Thymus (tissue), 11 donors: ENCODE measurements around the gene LYZL1. TPM values are rescaled to one million over a fixed set of nuclear protein-coding genes. Genes with fewer than 3 reads are reported as not detected.
"Not testable (repeated sequence)": the region's sequence is repeated elsewhere in the genome, so short reads cannot be mapped to it uniquely, and the experiment has no call there.

ENCODE experiments used
- DNase-seq, 9 donors: peaks; one replicate each; pipeline ENCODE4 v3.0.0-alpha.2; 2013; ENCODE audit warnings: low spot score in 9 of 9, low read depth in 6 of 9, missing footprints in 1 of 9
- H3K27ac ChIP-seq, 2 donors: one replicate each; pipeline ENCODE4 v1.5.1; 2013; ENCODE audit warnings: control low read depth in 1 of 2, low read depth in 1 of 2, low read length in 1 of 2, mild to moderate bottlenecking in 1 of 2, moderate library complexity in 1 of 2
- H3K27me3 ChIP-seq, 2 donors: one replicate each; pipeline ENCODE4 v1.5.1; 2013; ENCODE audit warnings: low read length in 1 of 2; ENCODE audit not compliant: control insufficient read depth in 2 of 2, insufficient read depth in 1 of 2
- H3K36me3 ChIP-seq, 2 donors: one replicate each; pipeline ENCODE4 v1.5.1; 2013; ENCODE audit warnings: low read length in 1 of 2, mild to moderate bottlenecking in 1 of 2, moderate library complexity in 1 of 2; ENCODE audit not compliant: control insufficient read depth in 2 of 2, insufficient read depth in 2 of 2
- H3K4me1 ChIP-seq, 2 donors: one replicate each; pipeline ENCODE4 v1.5.1; 2013; ENCODE audit warnings: low read length in 2 of 2; ENCODE audit not compliant: control insufficient read depth in 2 of 2, insufficient read depth in 2 of 2
- H3K4me3 ChIP-seq, 2 donors: one replicate each; pipeline ENCODE4 v1.5.1; 2013; ENCODE audit warnings: low read length in 2 of 2, control low read depth in 1 of 2, mild to moderate bottlenecking in 1 of 2
- H3K9me3 ChIP-seq, 2 donors: one replicate each; pipeline ENCODE4 v1.5.1; 2013; ENCODE audit warnings: low read length in 1 of 2, mild to moderate bottlenecking in 1 of 2; ENCODE audit not compliant: control insufficient read depth in 2 of 2, insufficient read depth in 1 of 2
- WGBS: extraction: QIAGEN DNeasy Blood & Tissue Kit; methylation state at CpG from one replicate; pipeline ENCODE4 v1.1.7; 2013; 5-methylcytosine and 5-hydroxymethylcytosine counted together
- polyA plus RNA-seq: library from polyadenylated mRNA; stranded (reverse); fragments of 200-250 nt; gene quantifications from one replicate; pipeline ENCODE4 v1.2.3, GENCODE V29; 2013
- total RNA-seq: library from RNA; stranded (reverse); fragments of 120-200 nt; gene quantifications from one replicate; pipeline ENCODE4 v1.2.4, GENCODE V29; 2013
- donor health status: healthy.

The LYZL1 gene
- total and polyA plus RNA-seq, 2 donors: not detected

DNA sequence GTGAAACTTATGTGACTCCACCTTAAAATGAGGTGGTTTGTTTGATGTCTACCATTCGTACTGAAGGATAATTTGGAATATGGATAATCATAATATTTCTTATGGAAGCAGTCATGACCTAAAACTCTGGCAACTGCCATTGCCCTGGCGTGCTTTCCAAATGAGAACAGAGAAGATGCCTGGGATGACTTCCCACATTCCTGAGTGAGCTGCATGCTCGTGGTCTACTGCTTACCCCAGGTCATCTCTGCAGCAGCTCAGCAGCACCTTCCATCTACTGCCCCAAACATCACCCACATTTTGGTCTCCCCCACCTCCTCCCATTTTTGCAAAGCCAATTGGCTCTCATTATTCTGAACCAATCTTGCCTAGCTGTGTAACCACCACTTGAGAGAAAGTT is 40.1 kb downstream of the LYZL1 start:
- Histone ChIP-seq H3K36me3 (no peaks in the 10 kb centered on the region), H3K4me1 (no peaks in the 10 kb centered on the region), H3K27me3 (no peaks in the 10 kb centered on the region), H3K27ac (no peak overlapping the region), H3K9me3 (no peaks in the 10 kb centered on the region), H3K4me3 (no peak overlapping the region)
- 93% methylated on average over 3 of the region's 3 CpGs for WGBS
- DNase-seq: no peak

DNA sequence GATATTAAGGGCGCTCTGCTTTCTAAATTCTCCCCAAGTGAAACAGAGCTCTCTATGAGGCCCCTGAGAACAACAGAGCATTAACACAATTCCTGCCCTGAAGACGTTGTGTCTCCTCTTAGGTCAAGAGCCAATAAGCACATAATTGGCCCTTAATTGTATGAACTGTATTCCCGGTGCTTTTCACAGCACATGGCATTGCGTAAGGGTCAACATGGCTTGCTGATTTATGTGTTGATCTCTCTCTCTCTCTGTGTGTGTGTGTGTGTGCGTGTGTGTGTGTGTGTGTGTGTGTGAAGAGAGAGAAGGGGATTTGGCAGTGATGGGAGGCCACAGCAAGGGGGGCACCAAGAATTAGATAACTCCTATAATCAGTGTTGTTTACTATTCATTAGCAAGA is 40.5 kb downstream of the LYZL1 start:
- no peak for DNase-seq
- no peaks in the 10 kb centered on the region for H3K9me3 ChIP-seq
- WGBS: 93% methylated on average over 5 of the region's 5 CpGs
- H3K4me1 ChIP-seq: no peaks in the 10 kb centered on the region
- no peak overlapping the region for H3K27ac ChIP-seq
- H3K27me3 ChIP-seq: no peaks in the 10 kb centered on the region
- no peak overlapping the region for H3K4me3 ChIP-seq
- no peaks in the 10 kb centered on the region for H3K36me3 ChIP-seq

DNA sequence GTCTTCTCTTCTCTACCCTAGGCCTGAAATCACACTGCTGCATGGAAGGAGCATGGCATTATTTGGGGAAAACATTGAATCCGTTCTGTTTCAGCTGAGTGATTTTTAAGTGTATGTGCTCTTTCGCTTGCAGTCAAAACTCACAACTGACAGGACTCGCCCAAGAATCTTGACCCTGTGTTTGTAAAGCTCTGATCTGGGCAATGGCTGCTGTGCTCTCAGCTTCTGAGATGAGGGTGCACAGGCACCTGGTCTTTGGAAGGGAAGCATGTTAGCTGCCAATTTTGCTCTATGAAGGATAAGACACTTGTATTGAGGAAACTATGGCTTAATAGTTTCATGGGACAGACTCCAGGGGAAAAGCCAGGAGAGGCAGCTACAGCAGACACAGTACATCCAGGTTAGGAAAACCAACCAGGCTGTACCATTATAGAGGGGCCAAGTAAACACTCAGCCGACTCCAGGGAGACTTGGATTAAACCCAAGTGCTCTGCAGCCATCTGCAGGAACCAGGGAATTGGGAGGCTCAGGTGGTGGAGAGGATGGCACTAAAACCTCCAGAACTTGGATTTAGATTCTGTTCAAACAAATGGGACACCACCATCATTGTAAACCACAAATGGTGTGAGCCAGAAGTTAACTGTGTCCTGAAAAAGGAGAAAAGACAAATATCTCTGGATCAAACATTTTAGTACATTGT is 43.3 kb downstream of the LYZL1 start:
- no peaks in the 10 kb centered on the region for H3K4me1 ChIP-seq
- H3K9me3 ChIP-seq: peaks cover 0 to 3% of the 10 kb centered on the region in 2 donors
- no peak overlapping the region for H3K4me3 ChIP-seq
- H3K27ac ChIP-seq: no peak overlapping the region
- DNase-seq: no peak
- no peaks in the 10 kb centered on the region for H3K36me3 ChIP-seq
- no peaks in the 10 kb centered on the region for H3K27me3 ChIP-seq
- WGBS: 94% methylated on average over 4 of the region's 4 CpGs

DNA sequence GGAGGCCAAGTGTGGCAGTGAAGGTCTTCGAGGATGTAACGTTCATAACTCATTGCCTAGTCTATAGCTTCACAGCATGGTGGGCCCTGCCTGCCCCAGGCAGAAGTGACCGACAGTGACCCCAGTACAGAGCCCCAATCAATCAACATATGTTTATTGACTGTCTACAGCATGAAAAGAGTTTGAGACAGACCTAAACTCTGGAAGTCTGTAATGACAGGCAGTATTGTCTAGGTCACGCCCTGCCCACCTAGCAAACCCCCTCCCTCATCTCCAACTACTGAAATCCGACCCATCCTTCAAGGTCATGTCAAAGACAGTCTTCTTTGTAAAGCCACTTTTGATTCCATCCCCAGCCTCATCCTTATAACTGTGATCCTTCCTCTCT is 43.9 kb downstream of the LYZL1 start:
- no peak for DNase-seq
- H3K4me3 ChIP-seq: no peak overlapping the region
- no peaks in the 10 kb centered on the region for H3K36me3 ChIP-seq
- no peaks in the 10 kb centered on the region for H3K27me3 ChIP-seq
- no peak overlapping the region for H3K27ac ChIP-seq
- 73% methylated on average over 5 of the region's 5 CpGs for WGBS
- H3K4me1 ChIP-seq: no peaks in the 10 kb centered on the region
- H3K9me3 ChIP-seq: peaks cover 0 to 3% of the 10 kb centered on the region in 2 donors

DNA sequence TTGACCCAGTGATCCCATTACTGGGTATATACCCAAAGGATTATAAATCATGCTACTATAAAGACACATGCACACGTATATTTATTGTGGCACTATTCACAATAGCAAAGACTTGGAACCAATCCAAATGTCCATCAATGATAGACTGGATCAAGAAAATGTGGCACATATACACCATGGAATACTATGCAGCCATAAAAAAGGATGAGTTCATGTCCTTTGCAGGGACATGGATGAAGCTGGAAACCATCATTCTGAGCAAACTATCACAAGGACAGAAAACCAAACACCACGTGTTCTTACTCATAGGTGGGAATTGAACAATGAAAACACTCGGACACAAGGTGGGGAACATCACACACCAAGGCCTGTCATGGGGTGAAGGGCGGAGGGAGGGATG is 48.7 kb downstream of the LYZL1 start:
- H3K27me3 ChIP-seq, DNase-seq, H3K9me3 ChIP-seq, H3K27ac ChIP-seq, H3K4me1 ChIP-seq, H3K4me3 ChIP-seq, H3K36me3 ChIP-seq: not testable (repeated sequence)
- 95% methylated on average over 4 of the region's 4 CpGs for WGBS

DNA sequence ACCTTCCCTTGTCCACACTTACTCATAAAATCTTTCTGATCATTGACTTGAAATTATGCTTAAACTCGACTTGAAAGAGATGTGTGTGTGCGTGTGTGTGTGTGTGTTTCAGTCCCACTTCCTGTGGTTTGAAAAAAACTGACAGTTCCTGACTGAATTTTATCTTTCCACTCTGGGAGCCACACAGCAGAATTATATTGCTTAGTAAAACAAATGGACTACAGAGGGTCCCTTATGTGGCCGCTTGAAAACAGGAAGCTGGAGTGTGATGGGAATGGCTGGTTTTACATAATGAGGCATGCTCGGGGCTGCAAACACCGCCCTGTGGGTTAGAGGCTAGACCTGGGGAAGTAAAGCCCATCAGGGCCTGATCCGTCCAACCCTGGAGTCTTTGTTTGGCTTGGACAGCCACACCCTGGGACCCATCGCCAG is 54.8 kb downstream of the LYZL1 start:
- H3K4me3 ChIP-seq: no peak overlapping the region
- WGBS: 32% methylated on average over 7 of the region's 7 CpGs
- no peaks in the 10 kb centered on the region for H3K36me3 ChIP-seq
- H3K9me3 ChIP-seq: no peaks in the 10 kb centered on the region
- H3K4me1 ChIP-seq: peaks cover 0 to 4% of the 10 kb centered on the region in 2 donors
- DNase-seq: peak in 3 of 9 donors; percentile 1 to 24 (median 4)
- no peaks in the 10 kb centered on the region for H3K27me3 ChIP-seq
- H3K27ac ChIP-seq: no peak overlapping the region

DNA sequence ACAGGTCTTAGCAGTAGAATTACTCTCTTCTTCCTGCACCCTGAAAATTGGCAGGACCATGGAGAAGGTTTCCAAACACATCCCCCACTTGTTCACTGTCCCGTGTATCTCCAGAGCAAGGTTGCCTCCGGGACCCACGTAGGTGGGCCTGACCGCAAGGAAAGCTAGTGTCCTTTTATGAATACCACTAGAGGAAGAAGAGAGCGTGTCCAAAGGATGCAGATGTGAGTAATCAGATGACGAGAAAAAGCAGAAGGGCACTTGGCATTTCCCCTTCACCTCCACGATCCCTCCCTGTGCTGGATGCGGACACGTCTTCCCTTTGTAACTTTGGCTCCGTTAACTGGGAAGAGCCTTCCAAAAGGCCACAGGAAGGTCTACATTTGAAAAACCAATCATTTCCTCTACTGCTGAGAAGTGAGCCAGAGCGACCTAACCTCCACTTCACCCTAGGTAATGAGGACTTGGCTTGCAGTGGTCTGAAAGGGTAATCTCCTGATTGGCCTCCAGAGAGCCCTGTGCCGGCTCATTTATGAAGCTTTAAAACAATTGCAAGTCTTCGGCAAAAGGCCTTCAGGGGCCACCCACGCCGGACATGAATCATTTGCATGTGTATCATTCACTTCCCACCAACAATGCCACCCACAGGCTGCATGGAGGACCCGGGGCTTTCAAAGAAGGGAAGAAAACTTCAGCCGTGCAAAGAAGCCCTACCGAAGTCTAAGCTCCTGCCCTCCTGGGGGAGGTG is 55.4 kb downstream of the LYZL1 start:
- H3K4me1 ChIP-seq: peaks cover 0 to 4% of the 10 kb centered on the region in 2 donors
- DNase-seq: no peak
- H3K27ac ChIP-seq: no peak overlapping the region
- no peak overlapping the region for H3K4me3 ChIP-seq
- no peaks in the 10 kb centered on the region for H3K36me3 ChIP-seq
- no peaks in the 10 kb centered on the region for H3K27me3 ChIP-seq
- WGBS: 74% methylated on average over 18 of the region's 18 CpGs
- no peaks in the 10 kb centered on the region for H3K9me3 ChIP-seq

DNA sequence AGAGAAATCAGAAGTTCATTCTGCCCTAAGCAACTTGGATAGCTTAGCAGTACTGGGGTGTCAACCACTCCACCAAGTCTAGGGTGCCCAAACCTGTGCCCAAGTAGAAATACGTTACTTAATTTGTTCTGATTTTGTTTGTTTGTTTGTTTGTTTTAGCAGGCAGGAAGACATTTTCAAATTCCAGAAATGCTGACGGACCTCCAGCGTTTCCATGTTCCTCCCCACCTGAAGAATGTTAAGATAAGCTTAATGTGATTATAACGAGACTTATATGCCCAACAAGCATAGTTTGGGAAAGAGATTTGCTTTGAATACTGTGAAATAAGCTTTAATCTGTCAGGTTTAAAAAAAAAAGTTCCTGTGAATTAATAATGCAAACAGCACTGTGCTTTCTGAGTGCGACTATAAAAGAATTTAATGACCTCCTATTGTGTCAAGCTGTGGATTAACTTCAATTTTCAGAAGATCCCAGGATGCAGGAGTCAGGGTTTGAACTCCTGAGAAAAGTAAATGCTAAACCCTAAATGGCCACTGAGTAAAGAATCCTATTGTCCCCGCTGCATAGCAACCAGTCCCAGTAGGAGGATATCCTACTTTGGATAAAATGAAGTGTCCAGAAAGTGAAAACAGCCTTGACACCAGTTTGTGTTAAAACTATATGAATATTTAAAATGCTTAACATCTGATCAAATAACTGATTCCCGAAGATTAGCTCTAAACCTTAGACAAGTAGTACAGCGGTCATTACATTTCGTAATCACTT is 56.5 kb downstream of the LYZL1 start:
- Histone ChIP-seq H3K36me3 (no peaks in the 10 kb centered on the region), H3K4me3 (no peak overlapping the region), H3K9me3 (no peaks in the 10 kb centered on the region), H3K27ac (no peak overlapping the region), H3K27me3 (no peaks in the 10 kb centered on the region), H3K4me1 (peaks cover 0 to 4% of the 10 kb centered on the region in 2 donors)
- 98% methylated on average over 9 of the region's 9 CpGs for WGBS
- DNase-seq: no peak

DNA sequence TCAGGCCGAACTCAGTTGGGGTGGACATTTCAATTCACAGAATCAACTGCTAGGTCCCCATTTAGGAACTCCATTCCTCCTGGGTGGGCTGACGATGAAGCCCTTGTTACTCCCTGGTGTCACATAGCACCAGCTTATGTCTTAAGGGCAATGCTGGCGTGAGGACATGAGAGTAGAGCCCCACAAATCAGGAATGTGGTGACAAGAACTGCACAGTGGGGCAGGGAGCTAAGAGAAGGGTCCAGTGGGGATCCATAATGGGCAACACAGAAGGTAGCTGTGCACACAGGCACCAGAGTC is 57.0 kb downstream of the LYZL1 start:
- Histone ChIP-seq H3K27me3 (no peaks in the 10 kb centered on the region), H3K27ac (no peak overlapping the region), H3K36me3 (no peaks in the 10 kb centered on the region), H3K4me3 (no peak overlapping the region), H3K4me1 (peaks cover 0 to 4% of the 10 kb centered on the region in 2 donors), H3K9me3 (no peaks in the 10 kb centered on the region)
- 93% methylated on average over 3 of the region's 3 CpGs for WGBS
- DNase-seq: no peak
